CD14-positive monocyte (primary cell): ENCODE measurements around the gene VIM. TPM values are rescaled to one million over a fixed set of nuclear protein-coding genes. Genes with fewer than 3 reads are reported as not detected.

Source experiments
- DNase-seq, 3 donors: peaks; one replicate each; pipeline ENCODE4 v3.0.0-alpha.2; 2011 to 2022
- H2AFZ ChIP-seq: 2 replicates; pipeline ENCODE4 v1.6.0; 2012; ENCODE audit warnings: mild to moderate bottlenecking, low read depth, low read length, inconsistent platforms; ENCODE audit not compliant: insufficient read depth, poor library complexity, severe bottlenecking
- H3K27ac ChIP-seq, 2 donors: 1 replicate in 1 of 2; 2 replicates in 1 of 2; pipeline ENCODE4 v1.5.1; 2012 to 2013; ENCODE audit warnings: low read length in 2 of 2, control low read depth in 1 of 2, inconsistent platforms in 1 of 2, low read depth in 1 of 2, mild to moderate bottlenecking in 1 of 2
- H3K27me3 ChIP-seq, 2 donors: one replicate each; pipeline versions ENCODE4 v1.6.0 to v1.6.1; 2011 to 2013; ENCODE audit warnings: low read length in 2 of 2; ENCODE audit not compliant: control insufficient read depth in 2 of 2, insufficient read depth in 2 of 2
- H3K36me3 ChIP-seq, 2 donors: replicated peaks in 1 of 2; 1 replicate in 1 of 2; 2 replicates in 1 of 2; pipeline versions ENCODE4 v1.5.1 to v1.6.1; 2012 to 2013; ENCODE audit warnings: low read length in 2 of 2, control low read depth in 1 of 2, inconsistent platforms in 1 of 2, mild to moderate bottlenecking in 1 of 2; ENCODE audit not compliant: insufficient read depth in 2 of 2, control insufficient read depth in 1 of 2
- H3K4me1 ChIP-seq, 2 donors: 1 replicate in 1 of 2; 2 replicates in 1 of 2; pipeline versions ENCODE4 v1.5.1 to v1.6.1; 2012 to 2013; ENCODE audit warnings: low read length in 2 of 2, control low read depth in 1 of 2, inconsistent platforms in 1 of 2, mild to moderate bottlenecking in 1 of 2, moderate library complexity in 1 of 2; ENCODE audit not compliant: insufficient read depth in 2 of 2, control insufficient read depth in 1 of 2
- H3K4me2 ChIP-seq: replicated peaks from 2 replicates; pipeline ENCODE3; 2012; ENCODE audit warnings: low read length, moderate library complexity, mild to moderate bottlenecking; ENCODE audit not compliant: poor library complexity, severe bottlenecking; ENCODE audit errors: extremely low read depth
- H3K4me3 ChIP-seq, 3 experiments: fragments of 200-600 bp in 1 of 3; sonication (generic) in 1 of 3; replicated peaks in 1 of 3; 1 replicate in 2 of 3; 2 replicates in 1 of 3; pipeline ENCODE4 v1.5.1; 2011 to 2013; ENCODE audit warnings: low read length in 3 of 3, mild to moderate bottlenecking in 3 of 3, control low read depth in 2 of 3, low read depth in 2 of 3, inconsistent platforms in 1 of 3, moderate library complexity in 1 of 3
- H3K79me2 ChIP-seq: 2 replicates; pipeline ENCODE4 v1.6.0; 2012; ENCODE audit warnings: mild to moderate bottlenecking, control low read depth, inconsistent platforms, low read length, moderate library complexity; ENCODE audit not compliant: insufficient read depth
- H3K9ac ChIP-seq: 2 replicates; pipeline ENCODE4 v1.6.0; 2017; ENCODE audit warnings: low read length, mild to moderate bottlenecking; ENCODE audit not compliant: insufficient read depth, poor library complexity, severe bottlenecking
- H3K9me3 ChIP-seq, 2 donors: replicated peaks in 1 of 2; 1 replicate in 1 of 2; 2 replicates in 1 of 2; pipeline versions ENCODE4 v1.5.1 to v1.6.1; 2012 to 2013; ENCODE audit warnings: low read length in 2 of 2, control low read depth in 1 of 2; ENCODE audit not compliant: control insufficient read depth in 1 of 2, insufficient read depth in 1 of 2
- H4K20me1 ChIP-seq: 2 replicates; pipeline ENCODE4 v1.6.0; 2012; ENCODE audit warnings: mild to moderate bottlenecking, low read length, control low read depth, moderate library complexity; ENCODE audit not compliant: insufficient read depth
- H3K27ac Mint-ChIP-seq, 7 donors: one replicate each; pipeline ENCODE4 v1.8.0; 2020; ENCODE audit warnings: mild to moderate bottlenecking in 7 of 7, mixed read lengths in 7 of 7, moderate library complexity in 6 of 7, inconsistent platforms in 2 of 7
- H3K27me3 Mint-ChIP-seq, 3 donors: one replicate each; pipeline ENCODE4 v1.8.0; 2021 to 2022; ENCODE audit warnings: low read depth in 3 of 3, mild to moderate bottlenecking in 3 of 3, mixed read lengths in 3 of 3, moderate library complexity in 3 of 3, inconsistent platforms in 1 of 3
- H3K36me3 Mint-ChIP-seq, 2 donors: one replicate each; pipeline ENCODE4 v1.8.0; 2020; ENCODE audit warnings: mixed read lengths in 2 of 2, inconsistent platforms in 1 of 2, mild to moderate bottlenecking in 1 of 2
- H3K4me1 Mint-ChIP-seq: one replicate; pipeline ENCODE4 v1.8.0; 2020; ENCODE audit warnings: mild to moderate bottlenecking, mixed read lengths
- H3K4me3 Mint-ChIP-seq, 2 donors: one replicate each; pipeline ENCODE4 v1.8.0; 2020; ENCODE audit warnings: mild to moderate bottlenecking in 2 of 2, mixed read lengths in 2 of 2, moderate library complexity in 1 of 2
- H3K9me3 Mint-ChIP-seq, 7 donors: one replicate each; pipeline ENCODE4 v1.8.0; 2020 to 2022; ENCODE audit warnings: mixed read lengths in 7 of 7, mild to moderate bottlenecking in 6 of 7, moderate library complexity in 6 of 7, inconsistent platforms in 2 of 7
- CTCF ChIP-seq: fragments of 200-600 bp; IDR thresholded peaks from one replicate; pipeline ENCODE4 v1.8.0; 2022; ENCODE audit warnings: antibody characterized with exemption, mild to moderate bottlenecking
- WGBS: methylation state at CpG from one replicate; pipeline ENCODE4 v1.1.5; 2013; ENCODE audit warnings: missing lambda C conversion rate; ENCODE audit not compliant: insufficient coverage; 5-methylcytosine and 5-hydroxymethylcytosine counted together
- intact Hi-C, 2 donors: fragments of 100-400 bp; cut with micrococcal nuclease; formaldehyde crosslinking; loops; one replicate each; pipeline versions ENCODE4 v1.15.0 to v1.15.1; 2023
- polyA plus RNA-seq, 3 donors: library from polyadenylated mRNA; depleted of rRNA in 1 of 3; unstranded in 2 of 3; stranded (reverse) in 1 of 3; fragments of 300-500 nt in 2 of 3; fragments of >200 nt in 1 of 3; fragmentation: Illumina TruSeq in 2 of 3; gene quantifications; 1 replicate in 2 of 3; 2 replicates in 1 of 3; pipeline ENCODE4 v1.2.3, GENCODE V29; 2012 to 2021

The VIM gene
- polyA plus RNA-seq, 3 donors, result 697 to 4,055 (median 932) TPM

GRCh38 chr10:17188644-17189172 lies 39.3 kb upstream of the VIM start:
- H3K79me2 ChIP-seq, result peaks cover 2% of the 10 kb centered on the region
- H3K27me3 ChIP-seq, result no peaks in the 10 kb centered on the region
- H3K9ac ChIP-seq, result no peak overlapping the region
- no peak overlapping the region for H3K4me2 ChIP-seq
- H4K20me1 ChIP-seq, result no peaks in the 10 kb centered on the region
- H3K27ac ChIP-seq, result no peak overlapping the region
- H3K36me3 Mint-ChIP-seq, result peaks cover 0 to 9% of the 10 kb centered on the region in 2 donors
- H2AFZ ChIP-seq, result no peak overlapping the region
- H3K27me3 Mint-ChIP-seq, result peaks cover 0 to 2% (median 0%) of the 10 kb centered on the region in 3 donors
- H3K27ac Mint-ChIP-seq, result no peak overlapping the region
- no peak for TF ChIP-seq CTCF
- DNase-seq, result no peak
- H3K36me3 ChIP-seq, result no peaks in the 10 kb centered on the region
- no CpG with 5 or more reads among the region's 3 CpGs for WGBS
- H3K4me3 Mint-ChIP-seq, result no peak overlapping the region
- intact Hi-C loops, result no loop called here
- H3K9me3 ChIP-seq, result no peaks in the 10 kb centered on the region
- peaks cover 4% of the 10 kb centered on the region for H3K4me1 Mint-ChIP-seq
- no peak overlapping the region for H3K4me3 ChIP-seq
- H3K4me1 ChIP-seq, result no peaks in the 10 kb centered on the region
- H3K9me3 Mint-ChIP-seq, result peaks cover 0 to 1% (median 0%) of the 10 kb centered on the region in 7 donors

- no peaks in the 10 kb centered on the region for H4K20me1 ChIP-seq
- H3K79me2 ChIP-seq, result peaks cover 5% of the 10 kb centered on the region
- H3K27me3 Mint-ChIP-seq, result peaks cover 0 to 2% (median 0%) of the 10 kb centered on the region in 3 donors
- no peak overlapping the region for H3K9ac ChIP-seq
- H3K9me3 ChIP-seq, result no peaks in the 10 kb centered on the region
- no peaks in the 10 kb centered on the region for H3K27me3 ChIP-seq
- intact Hi-C loops, result loop anchor here in 1 of 2 donors (10.0 kb wide), 1 partner anchor 66 kb away; the partner anchor contains the start of gene CUBN
- no peaks in the 10 kb centered on the region for H3K4me1 ChIP-seq
- no peak overlapping the region for H2AFZ ChIP-seq
- H3K36me3 ChIP-seq, result no peaks in the 10 kb centered on the region
- no peak overlapping the region for H3K4me3 Mint-ChIP-seq
- WGBS, result 100% methylated on average over 1 of the region's 2 CpGs
- DNase-seq, result no peak
- H3K4me3 ChIP-seq, result no peak overlapping the region
- peaks cover 0 to 6% (median 0%) of the 10 kb centered on the region in 7 donors for H3K9me3 Mint-ChIP-seq
- TF ChIP-seq CTCF, result no peak
- H3K27ac ChIP-seq, result no peak overlapping the region
- H3K4me1 Mint-ChIP-seq, result no peaks in the 10 kb centered on the region
- peaks cover 0 to 9% of the 10 kb centered on the region in 2 donors for H3K36me3 Mint-ChIP-seq
- H3K27ac Mint-ChIP-seq, result no peak overlapping the region
- no peak overlapping the region for H3K4me2 ChIP-seq
Measured at GRCh38 chr10:17190602-17191001, 37.4 kb upstream of the VIM start.
